ENCODE data around the gene NRP2.
A peak's percentile ranks its signal among the peaks of the same experiment; 100 is the strongest.

Gene NRP2

DNA sequence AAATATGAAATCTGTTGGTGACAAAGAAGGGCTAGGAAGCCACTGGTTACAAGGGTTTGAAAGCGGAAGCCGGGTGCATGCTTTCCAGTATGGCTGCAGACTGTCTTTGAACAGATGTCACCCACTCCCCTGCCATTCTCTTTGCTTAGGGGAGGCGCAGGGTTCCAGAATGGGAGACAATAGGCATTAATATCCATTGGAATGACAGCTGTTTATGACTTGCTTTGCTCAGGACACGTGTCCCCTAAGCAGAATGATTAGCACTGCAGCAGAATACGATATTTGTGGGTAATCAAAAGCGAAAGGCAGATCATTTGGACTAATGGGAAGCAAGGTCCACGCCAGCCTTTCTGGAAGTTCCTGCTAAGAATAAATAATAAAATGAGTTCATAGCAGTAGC, 25.8 kb upstream of the NRP2 start:
- Histone ChIP-seq H4K20me1 (no peaks in the 10 kb centered on the region), H3K27me3 (peaks cover 0 to 67% (median 0%) of the 10 kb centered on the region in 11 experiments; a peak in 4 of 22 replicates), H3K36me3 (no peaks in the 10 kb centered on the region), H3K9ac (no peak overlapping the region), H3K27ac (no peak overlapping the region), H3K4me3 (no peak overlapping the region), H3K4me2 (no peak overlapping the region), H3K4me1 (peaks cover 29 to 41% (median 36%) of the 10 kb centered on the region in 10 experiments), H3K9me3 (replicated peaks in 1 of 11) (no peaks in the 10 kb centered on the region)
- no peak for TF ChIP-seq Cebpa-rat (IDR thresholded peaks at IDR 0.05)

DNA sequence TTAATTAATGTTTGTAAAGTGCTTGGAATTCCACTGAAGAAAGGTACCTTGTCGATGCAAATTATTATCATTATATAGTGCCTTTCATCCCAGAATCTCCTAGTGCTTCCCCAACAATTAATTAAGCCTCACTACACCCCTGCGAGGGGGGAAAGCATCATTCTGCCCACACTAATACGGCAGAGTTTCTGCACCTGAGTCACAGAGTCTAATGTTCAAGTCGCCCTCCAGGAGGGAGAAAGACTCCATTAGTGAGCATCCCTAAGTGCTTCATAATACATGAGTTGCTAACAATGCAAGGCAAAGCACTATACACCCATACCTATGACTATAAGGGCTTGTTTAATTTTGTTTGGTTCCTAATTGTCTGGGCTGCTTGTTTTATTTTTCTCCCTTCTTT, 25.4 kb upstream of the NRP2 start:
- H3K36me3 ChIP-seq: no peaks in the 10 kb centered on the region
- no peaks in the 10 kb centered on the region for H3K9me3 ChIP-seq (replicated peaks in 1 of 11)
- no peak overlapping the region for H3K4me3 ChIP-seq
- no peak overlapping the region for H3K9ac ChIP-seq
- no peak overlapping the region for H3K27ac ChIP-seq
- H3K4me1 ChIP-seq: peaks cover 29 to 41% (median 36%) of the 10 kb centered on the region in 10 experiments
- H3K27me3 ChIP-seq: peaks cover 0 to 66% (median 0%) of the 10 kb centered on the region in 11 experiments; a peak in 4 of 22 replicates
- H3K4me2 ChIP-seq: no peak overlapping the region
- no peak for TF ChIP-seq Cebpa-rat (IDR thresholded peaks at IDR 0.05)
- no peaks in the 10 kb centered on the region for H4K20me1 ChIP-seq

DNA sequence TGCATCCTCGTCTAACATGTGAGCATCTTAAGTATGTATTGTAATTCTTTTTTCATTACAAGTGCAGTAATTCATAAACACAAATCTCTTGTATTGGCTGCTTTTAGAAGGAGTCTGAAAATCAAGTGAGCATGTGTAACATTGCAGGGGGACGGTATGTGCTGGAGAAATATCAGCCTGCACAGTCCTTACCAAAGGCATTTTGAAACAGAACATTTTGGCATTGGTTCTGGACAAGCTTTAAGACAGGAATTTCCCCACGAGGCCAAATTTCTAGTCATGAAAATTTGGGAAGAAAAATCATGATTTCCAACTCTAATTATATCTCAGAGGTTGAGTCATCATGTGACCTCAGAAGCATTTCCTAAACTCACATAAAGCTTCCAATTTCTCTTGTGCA, 24.7 kb upstream of the NRP2 start:
- H3K27me3 ChIP-seq: peaks cover 0 to 64% (median 0%) of the 10 kb centered on the region in 11 experiments; a peak in 4 of 22 replicates
- peak overlapping the region in 5 of 11 experiments; percentile 1 to 50 (median 32); a peak in 7 of 22 replicates for H3K4me2 ChIP-seq
- no peak overlapping the region for H3K4me3 ChIP-seq
- no peak overlapping the region for H3K9ac ChIP-seq
- H3K36me3 ChIP-seq: no peaks in the 10 kb centered on the region
- TF ChIP-seq Cebpa-rat (IDR thresholded peaks at IDR 0.05): no peak
- H3K9me3 ChIP-seq (replicated peaks in 1 of 11): no peaks in the 10 kb centered on the region
- H3K27ac ChIP-seq: no peak overlapping the region
- peaks cover 35 to 42% (median 38%) of the 10 kb centered on the region in 10 experiments for H3K4me1 ChIP-seq
- peaks cover 0 to 4% (median 0%) of the 10 kb centered on the region in 11 experiments; a peak in 2 of 22 replicates for H4K20me1 ChIP-seq

DNA sequence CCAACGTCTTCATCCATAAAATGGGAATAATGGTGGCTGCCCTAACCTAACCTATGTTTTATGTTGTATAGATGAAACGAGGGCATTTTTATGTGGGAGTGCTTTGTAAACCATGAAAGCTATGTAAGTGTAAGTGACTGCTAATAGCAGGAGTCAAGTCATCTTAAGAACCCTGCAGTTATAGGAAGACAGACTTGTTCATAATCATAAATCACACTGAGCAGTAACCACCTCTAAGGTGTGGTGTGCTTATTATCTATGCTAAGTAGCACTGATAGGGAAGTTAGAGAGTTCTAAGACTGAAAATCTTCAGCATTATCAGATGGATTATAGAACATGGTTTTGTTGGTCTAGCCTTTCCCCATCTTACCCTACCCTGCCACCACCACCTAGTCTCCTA, 24.2 kb upstream of the NRP2 start:
- H4K20me1 ChIP-seq: peaks cover 0 to 5% (median 0%) of the 10 kb centered on the region in 11 experiments; a peak in 2 of 22 replicates
- peaks cover 38 to 47% (median 42%) of the 10 kb centered on the region in 10 experiments for H3K4me1 ChIP-seq
- H3K27ac ChIP-seq: no peak overlapping the region
- peak overlapping the region in 5 of 11 experiments; percentile 1 to 50 (median 32); a peak in 7 of 22 replicates for H3K4me2 ChIP-seq
- no peaks in the 10 kb centered on the region for H3K36me3 ChIP-seq
- TF ChIP-seq Cebpa-rat (IDR thresholded peaks at IDR 0.05): no peak
- H3K27me3 ChIP-seq: peaks cover 0 to 61% (median 0%) of the 10 kb centered on the region in 11 experiments; a peak in 4 of 22 replicates
- H3K9me3 ChIP-seq (replicated peaks in 1 of 11): no peaks in the 10 kb centered on the region
- H3K4me3 ChIP-seq: no peak overlapping the region
- no peak overlapping the region for H3K9ac ChIP-seq

DNA sequence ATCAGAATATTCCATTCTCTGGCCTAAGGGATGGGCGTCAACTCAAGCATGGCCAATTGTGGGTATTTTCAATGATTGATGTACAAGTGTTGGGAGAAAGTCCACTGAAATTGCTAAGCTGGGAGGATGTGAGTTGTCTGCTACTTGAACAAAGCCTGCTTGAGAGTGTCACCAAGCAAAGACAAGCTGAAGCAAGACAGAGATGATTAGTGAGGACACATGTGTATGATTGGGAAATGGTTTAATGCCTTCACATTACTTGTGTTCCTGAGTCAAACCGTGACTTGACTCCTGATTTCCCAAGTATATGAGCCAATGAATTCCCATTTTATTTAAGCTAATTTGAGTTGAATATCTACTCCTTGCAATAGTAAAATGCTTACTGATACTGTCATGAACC, 23.7 kb upstream of the NRP2 start:
- H3K4me3 ChIP-seq: no peak overlapping the region
- peaks cover 0 to 5% (median 0%) of the 10 kb centered on the region in 11 experiments; a peak in 2 of 22 replicates for H4K20me1 ChIP-seq
- no peak for TF ChIP-seq Cebpa-rat (IDR thresholded peaks at IDR 0.05)
- no peak overlapping the region for H3K27ac ChIP-seq
- H3K9ac ChIP-seq: no peak overlapping the region
- H3K4me2 ChIP-seq: no peak overlapping the region
- H3K4me1 ChIP-seq: peaks cover 38 to 51% (median 47%) of the 10 kb centered on the region in 10 experiments
- H3K9me3 ChIP-seq (replicated peaks in 1 of 11): no peaks in the 10 kb centered on the region
- H3K27me3 ChIP-seq: peaks cover 0 to 56% (median 0%) of the 10 kb centered on the region in 11 experiments; a peak in 4 of 22 replicates
- H3K36me3 ChIP-seq: no peaks in the 10 kb centered on the region

DNA sequence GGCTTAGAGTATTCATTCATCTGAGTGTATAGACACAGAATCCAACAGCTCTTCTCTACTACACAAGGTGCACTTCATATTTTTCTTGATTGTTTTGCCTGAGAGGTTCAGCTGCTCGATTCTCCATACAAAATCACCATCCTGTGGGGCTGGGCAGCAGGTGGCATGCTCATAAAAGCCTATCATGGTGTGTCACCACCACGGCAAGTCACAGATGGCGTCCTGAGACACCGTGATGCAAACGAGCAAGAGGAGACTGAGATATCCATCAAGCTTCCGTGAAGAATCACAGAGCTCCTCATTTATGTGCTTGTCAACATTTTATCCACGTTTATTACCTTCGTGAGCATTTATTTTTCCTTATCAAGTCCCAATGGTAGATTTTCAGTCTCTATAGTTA, 22.4 kb upstream of the NRP2 start:
- Histone ChIP-seq H3K9ac (peak overlapping the region in 2 of 11 experiments; percentile 45 to 55; a peak in 1 of 22 replicates), H3K4me2 (peak overlapping the region; percentile 75 to 91 (median 84))
- no peak for TF ChIP-seq Cebpa-rat (IDR thresholded peaks at IDR 0.05)

DNA sequence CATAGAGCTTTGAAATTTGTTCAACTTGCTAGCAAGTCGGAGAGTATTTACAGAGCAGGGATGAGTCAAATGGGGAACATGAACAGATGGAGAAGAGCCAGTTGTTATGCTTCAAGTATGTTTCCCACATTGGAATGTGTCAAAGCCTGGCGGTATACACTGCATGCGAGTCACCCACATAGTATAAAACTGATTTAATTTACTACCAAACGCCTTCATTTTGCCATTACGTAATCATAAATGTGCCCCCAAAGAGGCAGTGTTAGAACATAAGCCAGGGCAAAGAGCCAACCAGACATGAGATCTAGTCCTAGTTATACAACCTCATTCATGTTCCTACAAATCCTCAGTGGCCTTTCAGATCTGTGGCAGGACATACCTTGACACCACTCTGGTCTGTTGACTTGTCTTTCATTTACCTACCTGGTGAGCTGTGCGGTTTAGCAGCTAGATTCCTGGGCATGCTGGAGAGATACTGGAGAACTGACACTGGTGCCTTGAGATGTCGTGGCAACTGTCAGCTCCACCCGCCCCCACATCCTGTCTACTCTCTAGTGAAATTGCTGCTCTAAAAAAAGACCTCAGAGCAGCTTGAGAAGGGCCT, 21.7 kb upstream of the NRP2 start:
- H3K9me3 ChIP-seq (replicated peaks in 1 of 11): no peaks in the 10 kb centered on the region; a peak in 1 of 22 replicates
- no peaks in the 10 kb centered on the region for H3K36me3 ChIP-seq
- H4K20me1 ChIP-seq: peaks cover 0 to 5% (median 0%) of the 10 kb centered on the region in 11 experiments; a peak in 2 of 22 replicates
- peak overlapping the region; percentile 75 to 91 (median 84) for H3K4me2 ChIP-seq
- peaks cover 0 to 41% (median 0%) of the 10 kb centered on the region in 11 experiments; a peak in 4 of 22 replicates for H3K27me3 ChIP-seq
- TF ChIP-seq Cebpa-rat (IDR thresholded peaks at IDR 0.05): no peak
- peaks cover 38 to 51% (median 48%) of the 10 kb centered on the region in 10 experiments for H3K4me1 ChIP-seq
- peak overlapping the region in 7 of 11 experiments; percentile 23 to 70 (median 55); a peak in 13 of 22 replicates for H3K27ac ChIP-seq
- H3K9ac ChIP-seq: peak overlapping the region in 7 of 11 experiments; percentile 3 to 55 (median 23); a peak in 9 of 22 replicates
- H3K4me3 ChIP-seq: peak overlapping the region in 8 of 10 experiments; percentile 8 to 50 (median 28); a peak in 9 of 20 replicates

More for the DNA sequence above, 22.4 kb upstream of the NRP2 start:
- no peaks in the 10 kb centered on the region for H3K36me3 ChIP-seq
- H3K4me3 ChIP-seq: no peak overlapping the region; a peak in 2 of 20 replicates
- H3K27ac ChIP-seq: peak overlapping the region in 4 of 11 experiments; percentile 55 to 70 (median 60); a peak in 8 of 22 replicates
- H3K9me3 ChIP-seq (replicated peaks in 1 of 11): no peaks in the 10 kb centered on the region; a peak in 1 of 22 replicates
- peaks cover 0 to 5% (median 0%) of the 10 kb centered on the region in 11 experiments; a peak in 2 of 22 replicates for H4K20me1 ChIP-seq
- peaks cover 0 to 43% (median 0%) of the 10 kb centered on the region in 11 experiments; a peak in 4 of 22 replicates for H3K27me3 ChIP-seq
- peaks cover 38 to 51% (median 48%) of the 10 kb centered on the region in 10 experiments for H3K4me1 ChIP-seq

DNA sequence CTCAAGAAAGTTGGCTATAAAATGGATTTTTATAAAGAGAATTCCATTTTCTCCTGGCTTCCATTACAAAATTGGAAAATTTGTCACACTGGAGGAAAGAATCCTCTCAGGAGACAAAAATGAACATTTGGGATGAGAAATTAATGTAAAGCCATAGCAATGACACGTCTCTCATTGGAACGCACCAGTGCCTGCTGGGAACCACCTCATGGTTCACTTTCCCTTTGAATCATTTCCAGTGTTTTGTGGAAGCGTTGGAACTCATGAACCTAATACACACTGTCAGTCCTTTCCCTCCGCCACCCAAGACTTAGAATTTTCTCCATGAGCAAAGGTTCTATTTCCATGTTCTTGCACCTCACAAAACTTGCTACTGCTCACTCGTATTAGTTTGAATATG, 21.0 kb upstream of the NRP2 start:
- H3K27ac ChIP-seq: peak overlapping the region in 7 of 11 experiments; percentile 23 to 70 (median 55); a peak in 14 of 22 replicates
- H3K4me1 ChIP-seq: peaks cover 38 to 51% (median 48%) of the 10 kb centered on the region in 10 experiments
- H3K9me3 ChIP-seq (replicated peaks in 1 of 11): peaks cover 0 to 3% (median 0%) of the 10 kb centered on the region in 11 experiments; a peak in 2 of 22 replicates
- peak overlapping the region; percentile 75 to 91 (median 84) for H3K4me2 ChIP-seq
- peaks cover 0 to 5% (median 0%) of the 10 kb centered on the region in 11 experiments; a peak in 2 of 22 replicates for H4K20me1 ChIP-seq
- H3K9ac ChIP-seq: peak overlapping the region in 4 of 11 experiments; percentile 3 to 55 (median 48); a peak in 6 of 22 replicates
- H3K4me3 ChIP-seq: peak overlapping the region in 7 of 10 experiments; percentile 15 to 50 (median 31); a peak in 4 of 20 replicates
- TF ChIP-seq Cebpa-rat (IDR thresholded peaks at IDR 0.05): no peak
- H3K27me3 ChIP-seq: peaks cover 0 to 38% (median 0%) of the 10 kb centered on the region in 11 experiments; a peak in 4 of 22 replicates
- H3K36me3 ChIP-seq: no peaks in the 10 kb centered on the region

Data from BLaER1 treated with 17β-estradiol and CSF1 and Interleukin-3, amounts not matched to agents 10 nM and 100 nM (cell line).